ENCODE data around the gene GIMAP7.
"Not testable (repeated sequence)": the region's sequence is repeated elsewhere in the genome, so short reads cannot be mapped to it uniquely, and the experiment has no call there.

Gene GIMAP7

GRCh38 chr7:150513758-150514157 lies 914 bp upstream of the GIMAP7 start:
- DNase-seq (ENCODE audit: low spot score) = no peak

GRCh38 chr7:150515248-150516147 lies 826 bp downstream of the GIMAP7 start:
- no peak for DNase-seq (ENCODE audit: low spot score)

- DNase-seq (ENCODE audit: low spot score) = no peak
Observed at GRCh38 chr7:150516956-150517745, 2.5 kb downstream of the GIMAP7 start.

- DNase-seq (ENCODE audit: low spot score) = no peak
Observed at GRCh38 chr7:150519310-150519709, 4.6 kb downstream of the GIMAP7 start.

- no peak for DNase-seq (ENCODE audit: low spot score)
Observed at GRCh38 chr7:150520145-150520544, 5.5 kb downstream of the GIMAP7 start.

- DNase-seq (ENCODE audit: low spot score) = not testable (repeated sequence)
Observed at GRCh38 chr7:150522931-150523330, 8.3 kb downstream of the GIMAP7 start.

GRCh38 chr7:150524018-150524417 lies 9.3 kb downstream of the GIMAP7 start:
- DNase-seq (ENCODE audit: low spot score) = no peak

- DNase-seq (ENCODE audit: low spot score) = no peak
Observed at GRCh38 chr7:150531704-150532103, 17.0 kb downstream of the GIMAP7 start.

- no peak for DNase-seq (ENCODE audit: low spot score)
Observed at GRCh38 chr7:150538259-150538658, 23.6 kb downstream of the GIMAP7 start.

- no peak for DNase-seq (ENCODE audit: low spot score)
Observed at GRCh38 chr7:150553163-150553562, 38.5 kb downstream of the GIMAP7 start.

GRCh38 chr7:150556521-150557138 lies 42.0 kb downstream of the GIMAP7 start:
- no peak for DNase-seq (ENCODE audit: low spot score)

- DNase-seq (ENCODE audit: low spot score) = no peak
Observed at GRCh38 chr7:150560486-150560885, 45.8 kb downstream of the GIMAP7 start.

- no peak for DNase-seq (ENCODE audit: low spot score)
Observed at GRCh38 chr7:150562919-150563318, 48.2 kb downstream of the GIMAP7 start.

- DNase-seq (ENCODE audit: low spot score) = no peak
Observed at GRCh38 chr7:150564006-150564405, 49.3 kb downstream of the GIMAP7 start.

- DNase-seq (ENCODE audit: low spot score) = no peak
Observed at GRCh38 chr7:150564566-150564965, 49.9 kb downstream of the GIMAP7 start.

- no peak for DNase-seq (ENCODE audit: low spot score)
Observed at GRCh38 chr7:150565239-150565638, 50.6 kb downstream of the GIMAP7 start.

- no peak for DNase-seq (ENCODE audit: low spot score)
Observed at GRCh38 chr7:150566123-150566522, 51.5 kb downstream of the GIMAP7 start.

- DNase-seq (ENCODE audit: low spot score) = no peak
Observed at GRCh38 chr7:150566572-150566971, 51.9 kb downstream of the GIMAP7 start.

- DNase-seq (ENCODE audit: low spot score) = no peak
Observed at GRCh38 chr7:150567169-150567568, 52.5 kb downstream of the GIMAP7 start, which contains the start of gene GIMAP4. TSS of gene GIMAP4 (plus strand) at chr7:150567390. CDS start at chr7:150569902, 2,512 bp downstream.

GRCh38 chr7:150567871-150568301 lies 53.2 kb downstream of the GIMAP7 start:
- DNase-seq (ENCODE audit: low spot score) = no peak

- DNase-seq (ENCODE audit: low spot score) = no peak
Observed at GRCh38 chr7:150568714-150569113, 54.0 kb downstream of the GIMAP7 start.

GRCh38 chr7:150569245-150569955 lies 54.7 kb downstream of the GIMAP7 start:
- DNase-seq (ENCODE audit: low spot score) = no peak

All from SW480 (cell line).